ENCODE results near the gene GNB1. TPM values are rescaled to one million over a fixed set of nuclear protein-coding genes. Genes with fewer than 3 reads are reported as not detected.
A peak's percentile ranks its signal among the peaks of the same experiment; 100 is the strongest.

GNB1 gene
- total RNA-seq, 4 donors from 2014 or later: 112 to 266 (median 236) TPM

DNA sequence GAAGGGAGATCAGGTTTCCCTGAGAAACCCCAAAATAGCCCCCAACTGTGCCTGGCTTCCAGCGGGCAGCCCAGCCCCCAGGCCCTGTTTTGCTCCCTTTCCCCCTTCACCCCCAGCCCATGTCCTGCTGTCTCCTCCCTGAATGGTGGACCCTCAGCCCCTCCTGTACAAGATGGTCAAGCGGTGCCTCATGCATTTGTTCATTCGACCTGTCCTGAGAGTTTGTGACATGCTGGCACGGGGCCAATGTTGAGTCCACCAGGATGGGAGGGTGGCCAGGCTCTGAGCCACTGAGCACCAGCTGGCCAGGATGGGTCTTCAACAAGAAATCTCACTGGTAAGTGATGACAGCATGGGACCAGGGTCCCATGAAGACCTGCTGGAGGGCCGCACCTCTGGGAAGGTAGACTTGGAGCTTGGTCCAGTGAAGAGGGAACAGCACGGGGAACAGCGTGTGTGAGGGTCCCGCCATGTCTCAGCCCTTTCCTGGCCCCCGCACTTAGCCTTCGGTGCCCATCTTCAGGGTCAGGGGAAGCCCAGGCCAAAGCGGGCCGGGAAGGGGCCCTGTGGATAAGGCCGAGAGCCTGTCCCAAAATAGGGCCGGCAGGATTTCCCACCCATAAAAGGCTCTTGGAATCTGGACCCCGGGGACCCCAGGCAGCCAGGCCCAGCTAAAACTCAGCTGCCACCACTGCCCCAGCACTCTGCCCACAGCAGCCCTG lies 24.2 kb upstream of the GNB1 start, which contains the start of gene CALML6:
CALML6 (plus strand) TSS at position 290 of the 722 bp plus-strand sequence; CDS start at position 311, 21 bp downstream.
- Histone ChIP-seq H3K27me3 (no peaks in the 10 kb centered on the region), H3K27ac (no peak within 1 kb of the TSS), H3K9me3 (no peaks in the 10 kb centered on the region), H3K4me1 (peaks cover 7 to 14% (median 11%) of the 10 kb centered on the region in 4 donors), H3K36me3 (no peaks in the 10 kb centered on the region), H3K4me3 (no peak within 1 kb of the TSS)
- DNase-seq: no peak
- no peak for TF ChIP-seq POLR2A (IDR thresholded peaks at IDR 0.05)
- TF ChIP-seq, protein P1, sequence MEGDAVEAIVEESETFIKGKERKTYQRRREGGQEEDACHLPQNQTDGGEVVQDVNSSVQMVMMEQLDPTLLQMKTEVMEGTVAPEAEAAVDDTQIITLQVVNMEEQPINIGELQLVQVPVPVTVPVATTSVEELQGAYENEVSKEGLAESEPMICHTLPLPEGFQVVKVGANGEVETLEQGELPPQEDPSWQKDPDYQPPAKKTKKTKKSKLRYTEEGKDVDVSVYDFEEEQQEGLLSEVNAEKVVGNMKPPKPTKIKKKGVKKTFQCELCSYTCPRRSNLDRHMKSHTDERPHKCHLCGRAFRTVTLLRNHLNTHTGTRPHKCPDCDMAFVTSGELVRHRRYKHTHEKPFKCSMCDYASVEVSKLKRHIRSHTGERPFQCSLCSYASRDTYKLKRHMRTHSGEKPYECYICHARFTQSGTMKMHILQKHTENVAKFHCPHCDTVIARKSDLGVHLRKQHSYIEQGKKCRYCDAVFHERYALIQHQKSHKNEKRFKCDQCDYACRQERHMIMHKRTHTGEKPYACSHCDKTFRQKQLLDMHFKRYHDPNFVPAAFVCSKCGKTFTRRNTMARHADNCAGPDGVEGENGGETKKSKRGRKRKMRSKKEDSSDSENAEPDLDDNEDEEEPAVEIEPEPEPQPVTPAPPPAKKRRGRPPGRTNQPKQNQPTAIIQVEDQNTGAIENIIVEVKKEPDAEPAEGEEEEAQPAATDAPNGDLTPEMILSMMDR (IDR thresholded peaks at IDR 0.05): no peak

DNA sequence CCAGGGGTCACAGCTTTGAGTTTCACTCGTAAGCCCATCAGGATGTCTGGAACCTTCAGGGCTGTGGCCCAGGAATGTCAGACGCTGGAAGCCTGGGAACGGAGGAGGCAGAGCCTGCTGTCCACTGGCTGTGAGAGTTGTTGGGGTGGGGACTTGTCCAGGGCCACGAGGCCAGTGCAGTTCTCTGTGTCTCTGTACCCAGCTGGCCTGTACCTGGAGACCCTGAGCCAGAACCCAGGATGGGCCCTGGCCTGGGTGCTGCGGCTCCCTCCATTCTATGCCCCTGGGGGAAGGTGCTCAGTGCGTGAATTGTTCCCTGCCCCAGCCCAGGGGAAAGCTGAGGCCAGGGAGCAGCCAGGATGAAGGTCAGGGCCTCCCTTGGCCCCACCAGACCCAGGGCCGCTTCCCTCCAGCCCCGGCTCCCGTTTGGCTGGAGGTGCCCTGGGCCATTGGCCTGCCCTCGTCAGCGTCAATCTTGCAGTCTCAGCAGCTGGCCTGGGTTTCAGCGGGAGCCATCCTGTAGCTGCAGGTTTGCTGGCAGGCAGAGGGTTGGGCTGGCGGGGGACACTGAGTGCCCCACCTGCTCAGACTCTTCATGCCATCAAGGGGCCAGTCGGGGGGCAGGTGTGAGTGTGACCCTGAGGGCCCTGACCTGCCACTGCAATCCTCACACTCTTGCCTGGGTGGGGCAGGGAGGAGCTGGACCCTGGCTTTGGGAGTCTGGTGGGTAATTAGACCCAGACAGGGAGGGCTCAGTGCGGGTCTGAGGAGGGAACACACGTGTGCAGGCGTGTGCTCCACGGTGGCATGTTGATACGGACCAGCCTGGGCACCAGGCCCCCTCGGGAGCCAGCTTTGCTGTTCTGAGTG lies 23.4 kb upstream of the GNB1 start:
- Histone ChIP-seq H3K27ac (no peak overlapping the region), H3K4me1 (peaks cover 8 to 12% (median 11%) of the 10 kb centered on the region in 4 donors), H3K9me3 (no peaks in the 10 kb centered on the region), H3K4me3 (no peak overlapping the region), H3K27me3 (no peaks in the 10 kb centered on the region), H3K36me3 (no peaks in the 10 kb centered on the region)
- no peak for DNase-seq
- no peak for TF ChIP-seq POLR2A (IDR thresholded peaks at IDR 0.05)
- TF ChIP-seq, protein P1 (IDR thresholded peaks at IDR 0.05): no peak

DNA sequence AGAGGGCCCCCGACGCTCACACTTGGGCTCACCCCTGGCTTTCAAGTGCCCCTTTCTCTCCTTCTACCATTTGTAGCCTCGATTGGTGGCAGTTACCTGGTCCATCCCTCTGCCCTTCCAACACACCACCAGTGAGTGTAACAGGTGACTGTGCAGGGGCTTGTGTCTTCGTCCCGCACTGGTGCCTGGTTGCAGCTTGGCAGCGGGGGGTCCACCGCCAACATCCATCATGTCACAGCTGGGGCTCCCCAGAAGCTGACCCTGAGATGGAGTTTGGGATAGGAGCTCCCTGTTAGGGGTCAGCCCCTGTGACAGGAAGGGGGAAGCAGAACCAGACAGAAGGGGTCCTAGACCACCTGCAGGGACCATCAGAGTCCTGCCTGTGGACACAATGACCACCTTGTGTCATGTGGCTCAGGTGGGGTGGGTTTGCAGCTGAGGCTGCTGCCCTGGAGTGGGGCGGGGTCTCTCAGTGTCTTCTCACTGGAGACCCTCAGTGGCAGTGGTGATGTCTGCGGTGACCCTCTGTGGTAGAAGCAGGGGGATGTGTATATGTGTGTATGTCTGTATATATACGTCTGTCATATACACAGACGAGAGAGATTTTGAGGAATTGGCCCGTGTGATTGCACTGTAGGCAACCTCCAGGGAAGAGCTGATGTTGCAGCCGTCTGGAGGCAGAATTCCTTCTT lies 20.6 kb upstream of the GNB1 start:
- peak in 1 of 3 donors; percentile 33 for DNase-seq
- Histone ChIP-seq H3K9me3 (no peaks in the 10 kb centered on the region), H3K4me3 (no peak overlapping the region), H3K4me1 (peaks cover 3 to 18% (median 13%) of the 10 kb centered on the region in 4 donors), H3K36me3 (no peaks in the 10 kb centered on the region), H3K27ac (no peak overlapping the region), H3K27me3 (no peaks in the 10 kb centered on the region)
- TF ChIP-seq, protein P1 (IDR thresholded peaks at IDR 0.05): no peak
- TF ChIP-seq POLR2A (IDR thresholded peaks at IDR 0.05): no peak

DNA sequence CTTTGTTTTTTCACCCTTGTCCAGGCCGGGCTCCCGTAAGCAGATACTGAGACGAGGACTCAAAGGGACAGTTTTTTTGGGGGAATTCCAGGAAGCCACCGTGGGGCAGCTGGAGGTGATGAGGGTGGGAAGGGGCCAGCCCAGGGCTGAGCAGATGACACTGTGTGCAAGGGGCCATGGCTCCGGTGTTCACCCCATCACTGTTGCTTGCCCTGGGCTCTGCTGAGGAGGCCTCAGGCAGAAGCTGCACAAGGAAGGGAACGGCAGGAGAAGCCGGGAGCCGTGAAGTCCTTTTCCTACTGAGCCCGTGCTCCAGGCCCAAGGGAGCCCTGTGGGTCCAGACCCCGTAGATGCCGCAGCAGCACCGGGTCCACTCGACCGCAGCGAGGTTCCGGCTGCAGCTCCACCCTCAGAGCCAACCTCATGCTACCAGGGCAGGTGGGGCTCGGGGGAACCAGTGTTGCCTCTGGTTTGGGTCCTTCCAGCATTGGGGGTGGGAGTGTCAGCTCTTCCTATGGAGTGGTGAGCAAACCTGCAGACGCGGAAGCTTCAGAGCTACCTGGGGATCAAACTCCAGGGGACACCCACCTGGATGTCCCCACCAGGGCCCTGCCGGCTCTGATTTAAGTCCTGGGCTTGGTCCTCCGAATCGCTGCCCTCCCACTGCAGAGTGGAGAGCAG lies 19.9 kb upstream of the GNB1 start:
- Histone ChIP-seq H3K36me3 (no peaks in the 10 kb centered on the region), H3K27ac (no peak overlapping the region), H3K27me3 (no peaks in the 10 kb centered on the region), H3K9me3 (no peaks in the 10 kb centered on the region), H3K4me3 (no peak overlapping the region), H3K4me1 (peaks cover 3 to 21% (median 15%) of the 10 kb centered on the region in 4 donors)
- TF ChIP-seq POLR2A (IDR thresholded peaks at IDR 0.05): no peak
- TF ChIP-seq, protein P1 (IDR thresholded peaks at IDR 0.05): no peak
- peak in 1 of 3 donors; percentile 40 for DNase-seq

DNA sequence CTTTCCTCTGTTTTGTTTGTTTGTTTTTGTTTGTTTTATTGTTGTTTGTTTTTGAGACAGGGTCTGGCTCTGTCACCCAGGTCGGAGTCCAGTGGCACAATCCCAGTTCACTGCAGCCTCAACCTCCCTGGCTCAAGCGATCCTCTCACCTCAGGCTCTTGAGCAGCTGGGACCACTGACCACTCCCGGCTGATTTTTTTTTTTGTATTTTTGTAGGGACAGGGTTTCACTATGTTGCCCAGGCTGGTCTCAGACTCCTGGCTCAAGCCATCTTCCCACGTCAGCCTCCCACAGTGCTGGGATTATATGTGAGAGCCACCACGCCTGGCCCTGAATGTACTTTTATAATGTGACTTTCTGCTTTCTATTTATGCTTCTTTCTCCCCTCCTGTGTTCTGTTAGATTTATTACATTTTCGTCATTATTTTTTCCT lies 19.2 kb upstream of the GNB1 start:
- H3K4me3 ChIP-seq: peak overlapping the region in 2 of 4 donors; percentile 92
- peak in 1 of 3 donors; percentile 9 for DNase-seq
- H3K9me3 ChIP-seq: no peaks in the 10 kb centered on the region
- H3K36me3 ChIP-seq: no peaks in the 10 kb centered on the region
- TF ChIP-seq, protein P1 (IDR thresholded peaks at IDR 0.05): no peak
- no peak for TF ChIP-seq POLR2A (IDR thresholded peaks at IDR 0.05)
- H3K27ac ChIP-seq: peak overlapping the region in 2 of 4 donors; percentile 94
- H3K4me1 ChIP-seq: peaks cover 3 to 22% (median 15%) of the 10 kb centered on the region in 4 donors
- H3K27me3 ChIP-seq: no peaks in the 10 kb centered on the region
